ENCODE data around the gene CXCR4. TPM values are rescaled to one million over a fixed set of nuclear protein-coding genes. Genes with fewer than 3 reads are reported as not detected.

Gene CXCR4
- polyA plus RNA-seq, 2 donors = 3.8 to 5.1 TPM

DNA sequence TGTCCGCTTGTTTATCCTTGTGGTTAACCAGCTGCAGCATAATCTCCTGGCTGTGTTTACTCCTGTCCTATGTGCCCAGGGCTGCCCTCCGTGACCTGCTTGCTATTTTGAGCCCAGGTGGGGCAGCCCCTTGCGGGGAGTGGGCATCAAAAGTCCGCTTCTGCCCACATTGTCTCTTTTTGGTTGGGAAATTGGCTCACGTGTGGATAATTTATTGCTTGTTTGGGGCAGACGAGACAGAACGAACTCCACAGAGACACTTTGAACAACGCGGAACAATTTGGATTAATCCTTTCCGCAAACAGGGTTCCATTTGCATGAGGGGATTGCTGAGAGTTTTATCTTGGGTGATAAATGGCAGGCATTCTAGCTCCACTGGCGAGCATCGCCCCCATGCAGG is 8.1 kb upstream of the CXCR4 start:
- no peaks in the 10 kb centered on the region for H3K9me3 ChIP-seq (ENCODE audit: control insufficient read depth in 2 of 2, insufficient read depth in 1 of 2, low read depth in 1 of 2, low read length in 1 of 2)
- no peaks in the 10 kb centered on the region for H3K4me1 ChIP-seq (ENCODE audit: control insufficient read depth in 2 of 2, insufficient read depth in 2 of 2, low read length in 1 of 2)
- H3K27ac ChIP-seq (ENCODE audit: low read depth in 2 of 2, low read length in 1 of 2) = no peak overlapping the region
- no peaks in the 10 kb centered on the region for H3K36me3 ChIP-seq (ENCODE audit: control insufficient read depth in 2 of 2, insufficient read depth in 2 of 2, low read length in 1 of 2)
- H3K27me3 ChIP-seq (ENCODE audit: control insufficient read depth in 1 of 2, insufficient read depth in 2 of 2, low read length in 2 of 2) = peaks cover 0 to 5% of the 10 kb centered on the region in 2 donors
- H3K4me3 ChIP-seq (ENCODE audit: low read depth in 1 of 2, low read length in 2 of 2) = no peak overlapping the region
- 57 to 59% methylated on average over 12 of the region's 12 CpGs for WGBS, 2 donors

DNA sequence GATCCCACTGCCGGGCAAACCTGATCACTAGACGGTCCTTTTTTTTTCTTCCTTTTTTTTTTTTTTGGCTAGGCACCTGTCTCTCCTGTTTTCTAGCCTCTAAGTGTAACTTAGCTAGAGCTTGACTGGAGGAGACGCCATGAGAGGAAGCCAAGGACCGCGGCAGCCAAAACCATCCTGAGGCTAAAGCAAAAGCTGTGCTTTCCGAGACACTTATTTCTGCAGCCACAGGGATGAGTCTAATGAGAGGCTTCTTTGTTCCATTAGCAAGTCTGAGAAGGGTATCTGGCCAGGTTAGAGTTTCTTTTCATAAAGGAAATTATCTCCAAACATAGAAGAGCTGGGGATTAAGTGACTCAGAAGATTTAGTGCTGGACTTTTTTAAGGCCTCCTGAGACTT is 7.3 kb upstream of the CXCR4 start:
- Histone ChIP-seq H3K36me3 (ENCODE audit: control insufficient read depth in 2 of 2, insufficient read depth in 2 of 2, low read length in 1 of 2) (no peaks in the 10 kb centered on the region), H3K27ac (ENCODE audit: low read depth in 2 of 2, low read length in 1 of 2) (no peak overlapping the region), H3K4me3 (ENCODE audit: low read depth in 1 of 2, low read length in 2 of 2) (no peak overlapping the region), H3K27me3 (ENCODE audit: control insufficient read depth in 1 of 2, insufficient read depth in 2 of 2, low read length in 2 of 2) (peaks cover 0 to 5% of the 10 kb centered on the region in 2 donors), H3K4me1 (ENCODE audit: control insufficient read depth in 2 of 2, insufficient read depth in 2 of 2, low read length in 1 of 2) (no peaks in the 10 kb centered on the region), H3K9me3 (ENCODE audit: control insufficient read depth in 2 of 2, insufficient read depth in 1 of 2, low read depth in 1 of 2, low read length in 1 of 2) (no peaks in the 10 kb centered on the region)
- WGBS, 2 donors = 72 to 77% methylated on average over 6 of the region's 6 CpGs

DNA sequence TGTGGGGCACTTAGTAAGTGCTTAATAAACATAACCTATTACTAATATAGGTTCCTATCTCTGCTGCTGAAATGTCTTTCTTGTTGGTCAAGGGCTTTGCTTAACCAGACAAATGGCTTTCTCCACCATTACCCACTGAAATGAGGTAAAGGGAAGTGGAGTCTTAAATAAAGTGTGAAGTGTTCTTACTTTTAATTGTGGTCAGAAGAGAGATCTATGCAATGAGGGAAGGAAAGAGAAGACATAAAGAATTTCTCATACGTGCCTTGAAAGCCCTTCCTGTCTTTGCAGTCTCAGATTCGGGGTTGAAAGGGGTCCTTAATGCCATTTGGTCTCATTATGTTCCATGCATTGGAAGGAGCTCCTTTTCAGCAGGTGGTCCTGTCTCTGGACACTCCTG is 6.9 kb upstream of the CXCR4 start:
- WGBS, 2 donors = 55 to 77% methylated on average over 2 of the region's 2 CpGs

DNA sequence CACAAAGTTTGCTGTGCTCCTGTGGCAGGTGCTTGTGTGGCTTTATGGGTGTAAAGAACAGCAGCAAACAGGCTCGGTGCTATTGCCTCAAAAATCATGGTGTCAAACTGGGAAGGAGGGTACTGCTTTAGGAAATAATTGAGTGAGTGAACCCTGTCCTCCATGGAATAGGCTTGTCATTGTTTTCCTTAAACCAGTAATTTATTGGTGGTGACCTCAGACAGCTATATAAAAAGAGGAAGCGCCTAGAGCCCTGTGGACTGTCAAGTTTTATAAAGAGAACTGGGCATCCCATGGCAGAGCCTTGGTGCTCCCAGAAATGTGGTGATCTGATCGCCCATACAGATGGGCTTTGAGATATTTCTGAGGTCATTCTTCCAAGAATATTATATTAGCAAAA is 4.7 kb upstream of the CXCR4 start:
- Histone ChIP-seq H3K4me3 (ENCODE audit: low read depth in 1 of 2, low read length in 2 of 2) (no peak overlapping the region), H3K36me3 (ENCODE audit: control insufficient read depth in 2 of 2, insufficient read depth in 2 of 2, low read length in 1 of 2) (no peaks in the 10 kb centered on the region)

More for the DNA sequence above, 6.9 kb upstream of the CXCR4 start:
- H3K4me3 ChIP-seq (ENCODE audit: low read depth in 1 of 2, low read length in 2 of 2) = no peak overlapping the region
- H3K36me3 ChIP-seq (ENCODE audit: control insufficient read depth in 2 of 2, insufficient read depth in 2 of 2, low read length in 1 of 2) = no peaks in the 10 kb centered on the region
- no peaks in the 10 kb centered on the region for H3K4me1 ChIP-seq (ENCODE audit: control insufficient read depth in 2 of 2, insufficient read depth in 2 of 2, low read length in 1 of 2)
- H3K27me3 ChIP-seq (ENCODE audit: control insufficient read depth in 1 of 2, insufficient read depth in 2 of 2, low read length in 2 of 2) = peaks cover 0 to 5% of the 10 kb centered on the region in 2 donors
- no peaks in the 10 kb centered on the region for H3K9me3 ChIP-seq (ENCODE audit: control insufficient read depth in 2 of 2, insufficient read depth in 1 of 2, low read depth in 1 of 2, low read length in 1 of 2)
- no peak overlapping the region for H3K27ac ChIP-seq (ENCODE audit: low read depth in 2 of 2, low read length in 1 of 2)

DNA sequence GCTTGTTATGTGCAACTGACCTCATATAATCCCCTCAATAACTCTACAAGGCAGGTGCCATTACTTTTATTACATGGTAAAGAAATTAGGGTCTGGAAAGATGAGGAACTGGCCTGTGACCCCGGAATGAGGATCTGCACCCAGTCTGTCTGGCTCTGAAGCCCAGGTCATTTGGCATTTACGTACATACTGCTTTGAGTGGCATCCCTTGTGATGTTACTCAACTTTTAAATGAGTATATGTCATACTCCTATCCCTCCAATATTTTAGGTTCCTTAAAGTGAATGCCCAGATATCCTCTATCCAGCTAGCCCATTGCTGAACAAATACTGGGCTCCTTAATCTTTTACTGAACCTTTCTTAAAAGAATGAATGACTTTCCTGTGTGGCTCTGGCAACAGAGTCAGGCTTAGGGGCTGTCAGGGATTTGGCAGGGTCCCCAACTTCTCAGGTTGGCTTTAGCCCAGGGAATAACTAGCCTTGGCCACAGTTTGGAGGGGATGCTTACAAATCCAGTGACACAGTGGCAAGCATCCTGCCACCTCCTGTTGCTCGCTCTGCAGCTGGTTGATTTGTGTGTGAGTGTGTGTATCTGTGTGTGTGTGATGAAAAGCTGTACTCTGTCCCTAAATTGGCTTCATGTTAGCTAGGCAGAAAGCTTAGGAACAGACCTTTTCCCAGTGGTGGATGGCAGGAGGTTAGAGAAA is 3.4 kb upstream of the CXCR4 start:
- no peaks in the 10 kb centered on the region for H3K9me3 ChIP-seq (ENCODE audit: control insufficient read depth in 2 of 2, insufficient read depth in 1 of 2, low read depth in 1 of 2, low read length in 1 of 2)
- WGBS, 2 donors = 91 to 92% methylated on average over 3 of the region's 3 CpGs

More for the DNA sequence above, 4.7 kb upstream of the CXCR4 start:
- Histone ChIP-seq H3K9me3 (ENCODE audit: control insufficient read depth in 2 of 2, insufficient read depth in 1 of 2, low read depth in 1 of 2, low read length in 1 of 2) (no peaks in the 10 kb centered on the region), H3K27ac (ENCODE audit: low read depth in 2 of 2, low read length in 1 of 2) (no peak overlapping the region), H3K4me1 (ENCODE audit: control insufficient read depth in 2 of 2, insufficient read depth in 2 of 2, low read length in 1 of 2) (peaks cover 2 to 4% of the 10 kb centered on the region in 2 donors), H3K27me3 (ENCODE audit: control insufficient read depth in 1 of 2, insufficient read depth in 2 of 2, low read length in 2 of 2) (peaks cover 0 to 5% of the 10 kb centered on the region in 2 donors)
- 61 to 75% methylated on average over 3 of the region's 3 CpGs for WGBS, 2 donors

DNA sequence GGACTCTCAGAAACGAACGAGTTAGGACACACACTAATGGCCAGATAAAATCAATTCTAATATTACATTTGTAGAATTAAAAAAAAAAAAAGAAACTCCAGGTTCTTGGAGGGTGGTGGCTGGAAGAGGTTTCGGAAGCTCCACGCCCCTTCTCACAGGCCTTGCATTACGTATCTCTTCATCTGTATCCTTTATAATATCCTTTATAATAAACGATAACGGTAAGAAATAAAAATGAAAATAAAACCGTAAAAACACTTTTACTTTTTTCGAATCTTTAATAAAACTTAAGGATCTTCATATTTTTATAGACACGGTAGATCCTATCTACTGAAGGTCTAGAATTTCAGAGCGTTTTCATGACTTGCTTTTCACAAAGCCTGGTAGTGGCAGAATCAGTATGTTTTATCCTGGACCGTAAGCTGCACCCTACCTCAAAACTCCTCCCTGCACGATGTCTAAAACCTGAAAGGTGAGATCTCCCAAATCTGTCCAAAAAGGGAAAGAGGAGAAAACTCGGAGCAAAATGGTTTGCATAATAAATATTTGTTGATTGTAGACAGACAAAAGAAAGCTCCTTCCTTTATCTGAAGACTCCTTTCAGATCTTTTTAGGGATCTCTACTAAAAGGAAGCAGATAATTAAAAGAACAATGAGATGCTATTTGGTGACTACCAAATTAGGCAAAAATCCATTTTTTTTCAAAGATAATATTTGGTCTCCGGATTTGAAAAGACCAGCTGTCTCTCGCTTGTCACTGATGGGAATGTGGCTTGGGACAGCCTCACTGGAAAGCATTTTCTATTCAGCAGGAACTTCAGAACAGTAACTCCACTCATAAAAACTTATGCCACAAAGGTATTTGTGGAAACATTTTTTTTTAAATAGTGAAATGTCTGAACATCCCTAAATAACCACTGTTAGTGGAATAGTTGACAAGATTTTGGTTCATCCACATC is 2.0 kb upstream of the CXCR4 start:
- Histone ChIP-seq H3K27ac (ENCODE audit: low read depth in 2 of 2, low read length in 1 of 2) (no peak overlapping the region), H3K4me3 (ENCODE audit: low read depth in 1 of 2, low read length in 2 of 2) (no peak overlapping the region), H3K27me3 (ENCODE audit: control insufficient read depth in 1 of 2, insufficient read depth in 2 of 2, low read length in 2 of 2) (peaks cover 1 to 5% of the 10 kb centered on the region in 2 donors), H3K9me3 (ENCODE audit: control insufficient read depth in 2 of 2, insufficient read depth in 1 of 2, low read depth in 1 of 2, low read length in 1 of 2) (no peaks in the 10 kb centered on the region), H3K36me3 (ENCODE audit: control insufficient read depth in 2 of 2, insufficient read depth in 2 of 2, low read length in 1 of 2) (no peaks in the 10 kb centered on the region), H3K4me1 (ENCODE audit: control insufficient read depth in 2 of 2, insufficient read depth in 2 of 2, low read length in 1 of 2) (peaks cover 2 to 7% of the 10 kb centered on the region in 2 donors)
- 41 to 42% methylated on average over 16 of the region's 16 CpGs for WGBS, 2 donors

More for the DNA sequence above, 3.4 kb upstream of the CXCR4 start:
- H3K27ac ChIP-seq (ENCODE audit: low read depth in 2 of 2, low read length in 1 of 2) = no peak overlapping the region
- no peaks in the 10 kb centered on the region for H3K36me3 ChIP-seq (ENCODE audit: control insufficient read depth in 2 of 2, insufficient read depth in 2 of 2, low read length in 1 of 2)
- H3K4me3 ChIP-seq (ENCODE audit: low read depth in 1 of 2, low read length in 2 of 2) = no peak overlapping the region
- H3K4me1 ChIP-seq (ENCODE audit: control insufficient read depth in 2 of 2, insufficient read depth in 2 of 2, low read length in 1 of 2) = peaks cover 2 to 7% of the 10 kb centered on the region in 2 donors
- peaks cover 0 to 5% of the 10 kb centered on the region in 2 donors for H3K27me3 ChIP-seq (ENCODE audit: control insufficient read depth in 1 of 2, insufficient read depth in 2 of 2, low read length in 2 of 2)

DNA sequence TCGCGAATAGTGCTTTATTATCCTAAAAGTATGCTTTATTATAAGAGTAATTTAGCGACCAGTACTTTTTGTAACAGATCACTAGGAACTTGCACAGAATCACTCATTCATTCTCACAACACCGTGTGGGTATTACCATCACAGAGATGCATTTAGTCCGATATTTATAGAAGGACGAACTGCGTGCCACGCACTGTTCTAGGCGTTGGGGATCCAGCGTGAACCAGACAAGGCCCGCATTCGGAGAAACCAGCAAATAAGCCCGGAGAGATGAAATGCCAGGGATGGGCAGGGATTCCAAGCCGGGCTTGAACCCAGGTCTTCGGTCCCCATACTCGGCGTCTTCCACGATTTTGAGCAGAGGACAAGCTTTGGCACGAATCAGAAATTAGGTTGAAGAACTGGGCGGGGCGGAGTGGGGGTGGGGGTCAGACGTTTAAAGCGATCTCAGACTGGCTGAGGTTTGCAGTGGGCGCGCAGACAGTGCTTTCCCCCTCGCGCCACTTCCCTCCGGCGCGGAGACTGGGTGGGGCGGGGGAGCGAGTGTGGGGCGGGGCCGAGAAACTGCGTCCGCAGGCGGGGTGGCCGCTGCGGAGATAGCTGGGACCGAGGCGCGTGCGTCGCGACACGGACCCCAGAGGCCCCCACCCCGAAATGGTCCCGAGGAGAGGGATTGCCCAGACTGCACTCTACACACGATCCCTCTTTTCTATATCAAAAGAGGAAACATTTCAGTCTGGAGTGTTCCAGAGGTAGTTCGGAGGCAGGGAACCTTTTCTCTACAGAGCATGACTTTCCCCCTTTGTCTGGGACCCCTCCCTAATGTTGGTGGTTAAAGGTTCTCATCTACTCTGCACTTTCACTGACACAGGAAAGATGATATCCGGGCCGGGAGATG is 1.1 kb upstream of the CXCR4 start:
- Histone ChIP-seq H3K27ac (ENCODE audit: low read depth in 2 of 2, low read length in 1 of 2) (peak overlapping the region; percentile 7 to 14), H3K27me3 (ENCODE audit: control insufficient read depth in 1 of 2, insufficient read depth in 2 of 2, low read length in 2 of 2) (peaks cover 2 to 5% of the 10 kb centered on the region in 2 donors)
- WGBS, 2 donors = 1% methylated on average over 50 to 52 of the region's 52 CpGs

DNA sequence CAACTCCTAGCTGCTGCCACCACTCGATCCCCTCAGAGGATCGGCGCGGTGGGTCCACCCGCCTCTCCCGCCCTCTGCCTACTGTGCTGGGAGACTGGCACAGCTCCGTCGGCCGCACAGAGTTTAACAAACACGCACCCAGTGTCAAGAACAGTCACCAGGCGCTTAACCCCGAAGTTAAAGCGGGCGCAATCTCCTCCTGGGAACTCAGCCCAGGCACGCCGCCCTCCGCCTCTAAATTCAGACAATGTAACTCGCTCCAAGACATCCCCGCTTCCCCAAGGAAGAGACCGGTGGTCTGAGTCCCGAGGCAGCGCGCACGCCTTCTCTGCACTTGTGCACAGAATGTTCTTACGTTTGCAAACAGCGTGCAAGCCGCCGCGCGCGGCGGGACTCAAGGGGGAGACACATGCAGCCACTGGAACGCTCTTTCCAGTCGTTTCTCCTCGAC is 533 bp downstream of the CXCR4 start:
- Histone ChIP-seq H3K4me1 (ENCODE audit: control insufficient read depth in 2 of 2, insufficient read depth in 2 of 2, low read length in 1 of 2) (peaks cover 2 to 7% of the 10 kb centered on the region in 2 donors), H3K27me3 (ENCODE audit: control insufficient read depth in 1 of 2, insufficient read depth in 2 of 2, low read length in 2 of 2) (peaks cover 2 to 5% of the 10 kb centered on the region in 2 donors), H3K36me3 (ENCODE audit: control insufficient read depth in 2 of 2, insufficient read depth in 2 of 2, low read length in 1 of 2) (no peaks in the 10 kb centered on the region), H3K27ac (ENCODE audit: low read depth in 2 of 2, low read length in 1 of 2) (peak overlapping the region; percentile 51 to 59), H3K9me3 (ENCODE audit: control insufficient read depth in 2 of 2, insufficient read depth in 1 of 2, low read depth in 1 of 2, low read length in 1 of 2) (no peaks in the 10 kb centered on the region), H3K4me3 (ENCODE audit: low read depth in 1 of 2, low read length in 2 of 2) (peak overlapping the region; percentile 54 to 61)
- 0 to 1% methylated on average over 34 to 35 of the region's 35 CpGs for WGBS, 2 donors

More for the DNA sequence above, 1.1 kb upstream of the CXCR4 start:
- Histone ChIP-seq H3K36me3 (ENCODE audit: control insufficient read depth in 2 of 2, insufficient read depth in 2 of 2, low read length in 1 of 2) (no peaks in the 10 kb centered on the region), H3K9me3 (ENCODE audit: control insufficient read depth in 2 of 2, insufficient read depth in 1 of 2, low read depth in 1 of 2, low read length in 1 of 2) (no peaks in the 10 kb centered on the region), H3K4me3 (ENCODE audit: low read depth in 1 of 2, low read length in 2 of 2) (peak overlapping the region; percentile 40 to 54), H3K4me1 (ENCODE audit: control insufficient read depth in 2 of 2, insufficient read depth in 2 of 2, low read length in 1 of 2) (peaks cover 2 to 7% of the 10 kb centered on the region in 2 donors)
